HG03108 (cell line): ENCODE results near the gene U2SURP.
A peak's percentile ranks its signal among the peaks of the same experiment; 100 is the strongest.
"Not testable (repeated sequence)": the region's sequence is repeated elsewhere in the genome, so short reads cannot be mapped to it uniquely, and the experiment has no call there.

Experiments
- ATAC-seq: cut with Tn5 transposase; IDR thresholded peaks from one replicate; pipeline ENCODE4 v1.9.1; 2021; ENCODE audit warnings: moderate library complexity; ENCODE audit not compliant: unreplicated experiment

U2SURP gene

DNA sequence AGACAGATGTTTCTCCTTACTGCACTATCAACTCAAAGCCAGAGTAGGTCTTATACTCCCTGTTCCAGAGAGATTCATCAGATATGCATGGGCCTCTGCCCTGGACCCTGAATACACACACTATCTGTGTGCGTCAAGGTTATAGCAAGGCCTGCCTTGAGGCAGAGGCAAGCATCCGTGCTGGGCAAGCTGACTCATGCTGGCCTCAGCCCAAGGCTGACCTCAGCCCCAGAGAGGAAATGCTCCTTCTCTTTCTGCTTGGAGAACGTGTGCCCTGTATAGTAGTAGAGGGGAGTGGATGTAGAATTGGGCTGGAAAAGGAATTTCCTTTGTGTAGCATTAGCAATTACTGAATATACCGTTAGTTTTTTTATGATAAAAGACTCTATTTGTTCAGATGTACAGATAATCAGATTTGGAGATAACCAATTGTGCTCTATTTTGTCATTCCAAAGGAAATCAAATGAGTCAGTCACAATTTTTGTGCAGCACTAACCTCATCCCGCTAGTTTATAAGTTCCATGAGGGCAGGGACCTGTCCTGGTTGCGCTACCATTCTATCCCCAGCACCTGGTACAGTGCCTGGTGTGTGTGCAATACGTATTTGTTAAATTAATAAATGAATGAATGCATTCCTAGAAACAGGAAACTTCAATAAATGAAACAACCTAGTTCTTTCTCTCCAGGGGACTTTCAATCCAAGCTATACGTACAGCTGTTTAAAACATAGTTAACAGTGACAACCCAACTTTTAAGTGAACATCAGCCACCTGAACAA is 24.6 kb upstream of the U2SURP start:
- no peak for ATAC-seq

DNA sequence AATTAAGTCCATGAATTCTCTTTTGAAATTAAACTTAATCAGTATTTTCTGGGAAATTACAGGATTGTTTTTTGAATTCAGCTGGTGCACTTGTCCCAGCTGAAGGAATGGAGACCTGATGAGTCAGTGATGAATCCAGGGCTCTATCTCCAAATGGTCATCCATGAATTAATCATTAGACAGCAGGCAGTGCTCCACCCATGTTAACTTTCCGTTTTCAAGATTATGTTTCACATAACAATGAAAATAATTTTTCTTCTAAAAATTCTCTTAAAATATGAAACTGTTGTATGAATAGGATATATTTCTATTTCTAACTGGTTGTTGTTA is 24.0 kb upstream of the U2SURP start:
- no peak for ATAC-seq

DNA sequence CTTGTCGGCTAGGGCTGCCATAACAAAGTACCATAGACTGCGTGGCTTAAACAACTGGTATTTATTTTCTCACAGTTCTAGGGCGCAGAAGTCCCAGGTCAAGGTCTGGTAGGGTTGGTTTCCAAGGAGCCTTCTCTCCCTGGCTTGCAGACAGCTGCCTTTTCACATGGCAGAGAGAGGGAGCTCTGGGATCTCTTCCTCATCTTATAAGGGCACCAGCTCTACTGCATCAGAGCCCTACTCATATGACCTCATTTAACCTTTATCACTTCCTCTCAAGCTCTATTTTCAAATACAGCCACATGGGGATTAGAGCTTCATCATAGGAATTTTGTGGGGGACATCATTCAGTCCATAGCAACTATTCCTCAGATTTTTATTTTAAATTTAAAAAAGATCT is 20.3 kb upstream of the U2SURP start:
- no peak for ATAC-seq

DNA sequence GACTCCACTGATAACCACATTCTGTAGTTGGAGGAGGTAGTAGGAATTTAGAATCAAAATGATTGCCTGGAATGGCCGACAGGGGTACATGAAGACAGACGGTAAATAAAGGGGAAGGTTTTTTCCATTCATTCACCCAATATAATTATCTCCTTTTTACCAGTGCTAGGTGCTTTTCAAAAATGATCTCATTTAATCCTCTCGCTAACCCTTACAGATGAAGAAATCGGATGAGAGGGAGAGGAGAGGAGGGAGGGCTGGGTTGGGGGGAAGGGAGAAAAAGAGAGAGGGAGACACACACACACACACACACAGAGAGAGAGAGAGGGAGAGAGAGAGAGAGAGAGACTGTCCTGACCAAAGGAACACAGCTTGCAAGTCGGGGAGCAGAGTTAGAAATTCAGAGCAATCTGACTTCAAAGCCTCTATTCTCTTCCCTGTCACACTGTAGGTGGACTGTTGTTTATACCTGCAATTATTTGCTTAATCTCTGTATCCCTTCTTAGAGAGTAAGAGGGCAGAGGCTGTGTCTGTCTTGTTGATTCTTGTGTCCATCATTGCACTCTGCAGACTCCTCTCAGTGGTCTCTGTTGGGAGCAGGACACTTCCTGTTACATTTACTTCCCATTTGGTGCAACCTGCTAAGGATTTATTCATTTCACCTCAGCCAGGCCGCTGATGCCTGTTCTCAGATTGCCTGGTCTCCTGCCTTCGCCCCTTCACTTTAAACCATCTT is 19.2 kb upstream of the U2SURP start:
- ATAC-seq: no peak

DNA sequence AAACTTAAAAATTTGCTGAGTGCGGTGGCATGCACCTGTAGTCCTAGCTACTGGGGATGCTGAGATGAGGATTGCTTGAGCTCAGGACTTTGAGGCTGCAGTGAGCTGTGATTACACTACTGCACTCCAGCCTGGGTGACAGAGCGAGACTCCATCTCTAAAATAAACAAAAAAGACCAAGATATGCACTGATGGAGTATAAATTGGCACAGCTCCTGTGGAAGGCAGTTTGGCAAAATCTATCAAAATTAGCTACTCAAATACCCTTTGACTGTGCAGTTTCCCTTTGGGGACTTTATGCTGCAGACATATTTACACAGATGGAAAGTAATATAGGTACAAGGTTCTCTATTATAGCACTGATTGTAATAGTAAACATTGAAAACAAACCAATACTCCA is 18.1 kb upstream of the U2SURP start:
- no peak for ATAC-seq

DNA sequence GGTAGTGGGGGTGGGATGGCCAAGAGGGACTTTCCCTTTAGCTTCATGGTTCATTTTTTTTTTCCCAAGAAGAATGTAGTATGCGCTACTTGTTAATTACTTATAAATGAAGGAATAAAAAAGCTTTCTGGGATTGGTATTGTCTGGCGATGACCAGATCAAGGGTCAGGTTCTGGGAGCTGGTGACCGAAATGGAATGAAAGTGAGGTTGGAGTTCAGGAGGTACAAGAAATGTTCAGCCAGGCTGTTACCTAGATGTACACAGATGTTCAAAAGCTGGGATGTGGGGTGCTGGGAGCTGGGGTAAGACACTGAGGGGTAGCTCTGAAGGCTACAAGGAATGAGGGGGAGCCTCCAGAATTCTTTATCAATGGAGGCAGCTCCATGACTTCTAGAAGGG is 17.1 kb upstream of the U2SURP start:
- no peak for ATAC-seq

DNA sequence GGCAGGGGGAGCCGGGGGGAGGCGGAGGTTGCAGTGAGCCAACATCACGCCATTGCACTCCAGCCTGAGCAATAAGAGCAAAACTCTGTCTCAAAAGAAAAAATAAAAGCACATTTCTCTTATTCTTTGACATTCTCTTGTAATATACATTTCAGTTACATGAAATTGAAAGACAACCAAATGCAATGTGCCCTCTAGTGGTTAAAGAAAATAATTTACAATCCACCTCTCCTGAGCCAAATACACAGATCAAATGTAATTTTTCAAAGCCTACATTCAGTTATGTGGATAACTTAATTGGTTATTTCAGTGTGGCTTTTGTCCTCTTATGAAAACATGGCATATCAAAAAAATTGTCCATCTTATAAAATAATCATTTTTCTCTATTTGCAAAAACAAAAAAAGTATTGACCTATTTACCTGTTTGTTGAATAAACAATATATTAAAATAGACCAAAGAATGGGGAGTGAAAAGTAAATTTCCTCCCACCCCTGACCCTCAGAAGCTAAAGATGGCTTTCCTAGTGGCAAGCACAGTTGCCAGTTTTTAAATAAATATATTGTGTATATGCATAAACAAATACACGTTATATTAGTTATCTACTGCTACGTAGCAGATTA is 14.2 kb upstream of the U2SURP start:
- ATAC-seq: no peak

DNA sequence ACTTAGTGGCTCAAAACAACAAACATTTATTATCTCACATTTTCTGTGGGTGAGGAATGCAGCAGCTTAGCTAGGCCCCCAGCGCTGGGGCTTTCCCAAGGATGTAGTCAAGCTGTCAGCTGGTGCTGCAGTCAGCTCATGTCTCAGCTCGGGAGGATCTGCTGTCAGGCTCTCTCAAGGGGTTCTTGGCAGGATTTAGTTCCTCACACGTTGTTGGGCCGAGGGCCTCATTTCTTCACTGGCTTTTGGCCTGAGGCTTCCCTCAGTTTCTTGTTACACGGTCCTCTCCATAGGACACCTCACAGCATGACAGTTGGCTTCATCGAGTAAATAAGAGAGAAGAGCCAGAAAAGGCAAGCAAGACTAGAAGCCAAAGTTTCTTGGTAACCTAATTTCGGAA is 13.7 kb upstream of the U2SURP start:
- ATAC-seq: peak; percentile 50

DNA sequence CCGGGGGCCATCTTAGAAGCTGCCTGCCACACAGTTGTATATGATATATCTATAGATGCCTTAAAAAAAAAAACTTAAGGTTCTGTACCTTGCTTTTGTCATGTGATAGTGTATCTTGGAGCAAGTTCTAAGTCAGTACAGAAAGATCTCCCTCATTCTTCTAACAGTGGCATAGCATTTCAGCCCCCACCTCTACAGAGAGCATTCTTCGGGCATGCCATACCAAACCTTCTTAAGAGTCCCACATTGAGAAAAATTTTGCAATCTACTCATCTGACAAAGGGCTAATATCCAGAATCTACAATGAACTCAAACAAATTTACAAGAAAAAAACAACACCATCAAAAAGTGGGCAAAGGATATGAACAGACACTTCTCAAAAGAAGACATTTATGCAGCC is 13.1 kb upstream of the U2SURP start:
- ATAC-seq: not testable (repeated sequence)

DNA sequence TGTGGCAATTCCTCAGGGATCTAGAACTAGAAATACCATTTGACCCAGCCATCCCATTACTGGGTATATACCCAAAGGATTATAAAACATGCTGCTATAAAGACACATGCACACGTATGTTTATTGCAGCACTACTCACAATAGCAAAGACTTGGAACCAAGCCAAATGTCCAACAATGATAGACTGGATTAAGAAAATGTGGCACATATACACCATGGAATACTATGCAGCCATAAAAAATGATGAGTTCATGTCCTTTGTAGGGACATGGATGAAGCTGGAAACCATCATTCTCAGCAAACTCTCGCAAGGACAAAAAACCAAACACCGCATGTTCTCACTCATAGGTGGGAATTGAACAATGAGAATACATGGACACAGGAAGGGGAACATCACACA is 12.5 kb upstream of the U2SURP start:
- ATAC-seq: not testable (repeated sequence)

DNA sequence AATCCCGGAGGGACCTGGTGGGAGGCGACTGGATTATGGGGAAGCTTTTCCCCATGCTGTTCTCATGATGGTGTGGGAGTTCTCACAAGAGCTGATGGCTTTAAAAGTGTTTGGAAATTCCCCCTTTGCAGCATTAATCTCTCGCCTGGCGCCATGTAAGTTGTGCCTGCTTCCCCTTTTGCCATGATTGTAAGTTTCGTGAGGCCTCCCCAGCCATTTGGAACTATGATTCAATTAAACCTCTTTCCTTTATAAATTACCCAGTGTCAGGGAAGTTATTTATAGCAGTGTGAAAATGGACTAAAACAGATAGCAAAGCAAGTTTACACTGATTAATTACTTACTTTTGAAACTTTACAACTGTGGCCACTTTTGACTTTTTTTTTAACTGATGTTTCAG is 10.6 kb upstream of the U2SURP start:
- no peak for ATAC-seq

DNA sequence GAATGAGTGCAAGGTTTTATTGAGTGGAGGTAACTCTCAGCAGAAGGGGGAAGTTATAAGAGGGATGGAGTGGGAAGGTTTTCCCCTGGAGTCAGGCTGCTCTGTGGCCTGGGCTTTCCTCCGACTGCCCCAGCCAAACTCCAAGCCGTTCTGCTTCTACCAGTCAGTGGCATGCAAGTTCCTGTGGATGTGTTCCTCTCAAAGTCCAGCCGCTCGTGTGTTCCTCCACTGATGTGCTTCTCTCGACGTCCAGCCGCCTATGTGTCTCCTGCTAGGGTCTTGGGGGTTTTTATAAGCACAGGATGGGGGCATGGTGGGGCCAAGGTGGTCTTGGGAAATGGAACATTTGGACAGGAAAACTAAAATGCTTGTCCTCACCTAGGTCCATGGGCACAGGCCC is 9.0 kb upstream of the U2SURP start:
- ATAC-seq: no peak

DNA sequence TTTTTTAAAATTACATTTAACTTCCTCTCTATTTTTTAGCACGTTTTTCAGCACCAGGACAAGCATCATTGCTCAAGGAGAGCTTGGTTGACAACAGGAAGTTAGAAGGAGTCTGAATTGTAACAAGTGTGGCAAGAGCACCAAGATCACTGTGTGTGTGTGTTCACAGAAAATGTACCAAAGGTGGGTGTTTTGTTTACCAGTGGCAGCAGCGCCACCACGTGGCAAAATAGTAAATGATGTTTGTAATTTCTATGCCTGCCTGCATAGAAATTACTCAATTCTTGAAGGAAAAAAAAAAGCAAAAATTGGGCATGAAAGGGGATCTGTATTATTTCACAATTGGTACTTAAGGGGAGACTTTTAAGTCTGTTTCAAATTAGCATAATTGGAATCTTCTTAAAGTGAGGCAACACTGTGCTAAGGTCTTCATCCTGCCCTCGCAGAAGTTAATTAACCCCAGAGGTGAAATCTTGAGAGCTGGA is 7.4 kb upstream of the U2SURP start:
- peak; percentile 83 for ATAC-seq

DNA sequence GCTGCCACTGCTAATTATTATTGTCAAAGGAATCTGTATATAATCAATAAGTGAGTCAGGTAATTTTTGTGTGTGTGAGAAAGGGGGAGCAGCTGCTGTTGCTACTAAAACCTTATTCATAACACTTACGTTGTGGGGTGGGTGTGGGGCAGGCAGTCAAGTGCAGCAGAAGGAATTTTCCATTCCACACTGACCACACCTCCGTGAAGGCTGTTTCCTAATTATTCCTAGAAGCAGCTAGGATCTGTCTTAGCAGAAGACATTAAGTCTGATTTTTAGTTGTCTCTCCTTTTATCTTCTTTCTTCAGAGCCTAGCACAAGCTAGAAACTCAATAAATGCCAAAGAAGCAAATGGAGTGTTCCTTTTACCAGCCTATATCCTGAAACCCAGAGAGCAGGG is 4.0 kb upstream of the U2SURP start:
- ATAC-seq: no peak

DNA sequence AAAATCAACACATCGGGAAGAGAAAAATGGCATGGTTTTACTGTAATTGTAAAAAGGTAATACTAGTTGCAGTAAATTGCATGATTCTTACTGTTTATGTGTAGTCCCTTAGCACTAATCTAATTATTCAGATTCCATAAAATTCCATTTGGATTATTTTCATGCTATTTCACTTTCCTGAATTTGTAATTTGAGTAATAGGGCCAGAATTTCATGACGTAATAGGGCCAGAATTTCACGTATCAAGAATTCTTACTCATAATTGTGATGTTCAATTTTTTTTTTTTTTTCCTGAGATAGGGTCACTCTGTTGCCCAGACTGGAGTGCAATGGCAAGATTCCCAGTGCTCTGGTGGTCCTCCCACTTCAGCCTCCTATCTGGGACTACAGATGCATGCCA is 2.9 kb upstream of the U2SURP start:
- no peak for ATAC-seq

DNA sequence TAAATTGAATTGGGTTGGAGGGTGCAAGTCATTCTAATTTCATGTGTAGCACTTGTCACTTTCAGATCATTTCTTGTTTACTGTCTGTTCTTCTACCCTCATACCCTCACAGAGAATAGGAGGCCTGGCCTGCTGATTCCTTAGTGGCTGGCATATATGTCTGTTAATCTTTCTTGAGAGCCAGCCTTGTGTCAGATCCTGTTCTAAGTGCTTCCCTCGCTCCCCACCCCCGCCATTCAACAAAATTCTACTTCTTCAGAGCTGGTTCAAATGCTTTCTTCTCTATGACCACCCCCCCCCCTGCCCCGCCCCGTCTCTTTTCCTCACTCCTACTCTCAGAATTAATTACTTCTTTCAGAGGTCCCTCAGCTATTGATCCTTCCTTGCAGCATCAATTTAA is 1.5 kb upstream of the U2SURP start:
- ATAC-seq: no peak

DNA sequence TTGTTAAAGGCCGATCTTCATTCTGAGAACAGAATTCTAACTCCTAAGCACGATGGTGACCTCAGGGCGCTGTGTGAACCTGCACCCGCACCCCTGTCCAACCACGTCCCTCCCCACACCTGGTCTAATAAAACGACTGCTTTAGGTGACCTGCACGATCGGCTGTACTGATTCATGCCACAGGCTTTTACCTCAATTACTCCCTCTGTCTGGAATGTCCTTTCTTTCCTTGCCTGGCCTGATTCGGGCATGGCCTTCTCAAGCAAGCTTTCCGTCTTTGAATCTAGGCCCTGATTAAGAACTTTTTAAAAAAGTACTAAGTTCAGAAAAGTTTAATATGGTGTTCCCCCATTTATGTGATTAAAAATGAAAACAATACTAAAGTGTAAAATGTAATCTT is 842 bp upstream of the U2SURP start:
- no peak for ATAC-seq

DNA sequence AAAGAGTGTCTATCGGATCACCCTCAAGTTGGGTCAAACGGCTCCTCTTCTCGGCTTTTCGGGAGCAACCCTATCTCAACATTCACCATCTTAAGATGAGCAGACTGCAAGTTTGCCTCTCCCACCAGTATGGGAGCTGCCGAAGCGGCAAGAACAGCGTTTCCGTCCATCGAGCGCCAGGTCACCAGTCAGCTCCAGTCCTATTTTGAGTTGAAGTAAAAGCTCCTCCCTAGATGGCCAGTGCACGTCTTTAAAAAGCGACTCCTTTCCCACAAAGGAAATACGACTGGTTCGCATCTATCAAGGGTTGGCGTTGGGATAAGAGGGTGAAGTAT is 369 bp upstream of the U2SURP start:
- ATAC-seq: peak; percentile 71

DNA sequence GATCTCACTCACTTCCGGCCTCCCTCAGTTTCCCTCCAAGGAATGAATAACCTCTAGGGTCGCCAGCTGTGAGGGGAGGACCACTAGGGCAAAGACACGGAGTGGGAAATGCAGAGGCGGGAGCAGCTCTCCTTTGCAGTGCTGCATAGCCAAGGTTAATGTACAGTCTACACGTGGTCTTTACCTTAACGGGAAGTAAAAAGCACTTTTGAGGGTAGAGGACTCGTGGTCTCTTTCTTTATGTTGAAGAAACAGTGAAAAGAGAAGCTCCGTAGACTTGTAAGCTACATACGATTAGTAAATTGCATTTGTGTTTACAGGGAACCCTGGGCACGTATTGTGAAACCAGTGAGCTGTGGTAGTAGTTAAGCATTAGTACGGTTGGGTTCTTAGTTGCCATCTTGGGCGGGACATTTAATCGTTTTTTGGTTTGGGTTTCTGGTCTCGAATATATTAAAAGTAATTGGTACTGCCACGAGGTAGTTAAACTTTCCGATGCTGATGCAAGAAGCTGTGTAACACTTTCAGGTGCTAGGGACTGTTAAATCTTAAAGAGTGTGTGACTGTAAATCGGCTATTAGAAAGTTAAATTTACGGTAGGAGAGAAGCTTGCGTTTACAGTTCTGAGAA is 828 bp downstream of the U2SURP start:
- ATAC-seq: peak; percentile 29

DNA sequence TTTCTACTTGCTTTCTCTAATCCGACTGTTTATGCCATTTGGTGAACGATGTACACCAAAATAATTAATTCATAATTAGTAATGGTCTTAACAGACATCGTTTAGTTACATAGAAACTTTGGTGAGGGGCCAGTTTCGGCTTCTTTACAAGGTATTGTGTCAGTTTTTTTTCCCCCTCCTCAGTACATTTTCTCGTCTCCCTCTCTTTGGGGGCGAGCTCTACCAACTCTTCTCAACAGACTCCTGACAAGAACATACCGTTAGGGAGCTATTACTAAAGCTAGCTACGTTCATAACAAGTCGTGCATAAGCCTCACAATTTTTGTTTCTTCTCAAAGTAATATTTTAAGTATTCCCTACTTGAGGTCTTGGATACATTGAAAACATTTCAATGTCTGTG is 1.4 kb downstream of the U2SURP start:
- ATAC-seq: no peak

DNA sequence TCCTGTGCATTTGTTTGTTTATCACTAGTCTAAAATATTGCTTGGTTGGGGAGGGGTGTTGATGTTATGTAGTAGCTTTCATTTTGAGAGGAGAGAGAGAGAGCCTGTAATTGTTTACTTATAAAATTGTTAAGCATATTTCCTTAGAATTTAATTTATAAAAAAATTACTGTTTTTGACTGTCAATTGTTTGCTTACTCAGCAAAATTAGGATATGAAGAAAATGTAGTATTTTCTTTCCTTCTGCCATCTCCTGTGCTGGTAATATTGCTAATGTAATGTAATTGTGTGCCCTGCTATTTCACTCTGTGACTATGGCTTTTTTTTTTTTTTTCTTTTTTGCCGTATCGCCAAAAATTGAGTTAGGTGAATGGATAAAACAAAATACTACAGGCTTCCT is 3.5 kb downstream of the U2SURP start:
- ATAC-seq: no peak

DNA sequence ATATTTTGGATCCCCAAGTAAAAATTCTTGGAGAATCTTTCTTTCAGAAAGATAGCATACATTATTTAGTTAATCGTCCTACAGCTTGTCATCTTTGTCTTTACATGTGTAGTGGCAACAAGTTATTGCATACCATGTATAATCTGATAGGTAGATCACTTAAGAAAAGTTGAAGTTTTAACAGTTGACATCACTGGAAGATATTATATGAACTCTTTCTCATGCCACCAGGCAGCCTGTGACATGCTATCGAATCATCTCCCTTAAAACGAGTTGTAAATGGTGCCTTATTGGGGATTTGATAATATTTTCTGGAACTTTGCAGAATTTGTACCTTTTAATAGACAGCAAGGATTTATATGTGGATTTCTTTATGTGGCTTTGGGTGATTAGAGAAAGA is 8.7 kb downstream of the U2SURP start:
- no peak for ATAC-seq
